Suprapubic skin (tissue), 4 donors: ENCODE measurements around the gene CD48. TPM values are rescaled to one million over a fixed set of nuclear protein-coding genes. Genes with fewer than 3 reads are reported as not detected.

Experiments
- DNase-seq, 2 donors: peaks; one replicate each; pipeline ENCODE4 v3.0.0-alpha.2; 2019; ENCODE audit warnings: low spot score in 2 of 2
- H3K27ac ChIP-seq: fragments of 200-600 bp; sonication (generic); one replicate; pipeline ENCODE4 v1.5.1; 2019
- H3K27me3 ChIP-seq: fragments of 200-600 bp; sonication (generic); one replicate; pipeline ENCODE4 v1.5.1; 2019
- H3K36me3 ChIP-seq: fragments of 200-600 bp; sonication (generic); one replicate; pipeline ENCODE4 v1.5.1; 2019
- H3K4me1 ChIP-seq: fragments of 200-600 bp; sonication (generic); one replicate; pipeline ENCODE4 v1.5.1; 2019
- H3K4me3 ChIP-seq: fragments of 200-600 bp; sonication (generic); one replicate; pipeline ENCODE4 v1.5.1; 2019; ENCODE audit warnings: mild to moderate bottlenecking
- H3K9me3 ChIP-seq: fragments of 200-600 bp; sonication (generic); one replicate; pipeline ENCODE4 v1.5.1; 2019
- EP300 ChIP-seq: sonication (generic); formaldehyde crosslinking; IDR thresholded peaks from one replicate; pipeline ENCODE4 v1.6.1; 2017; ENCODE audit warnings: antibody characterized with exemption
- POLR2A ChIP-seq, 2 donors: fragments of 450-650 bp; IDR thresholded peaks; one replicate each; pipeline ENCODE4 v1.6.1; 2017; ENCODE audit warnings: antibody characterized with exemption in 2 of 2, mild to moderate bottlenecking in 2 of 2, moderate library complexity in 2 of 2
- POLR2AphosphoS5 ChIP-seq, 3 donors: sonication (generic); formaldehyde crosslinking; IDR thresholded peaks; one replicate each; pipeline ENCODE4 v1.6.1; 2017; ENCODE audit warnings: antibody characterized with exemption in 3 of 3
- WGBS: methylation state at CpG from one replicate; pipeline ENCODE4 v1.1.5; 2018; 5-methylcytosine and 5-hydroxymethylcytosine counted together
- total RNA-seq, 4 donors: library from RNA; depleted of rRNA; stranded (reverse); fragments of >200 nt; gene quantifications; one replicate each; pipeline ENCODE4 v1.1.0, GENCODE V29; 2016
- TF ChIP-seq, protein P1 (sequence below), 2 donors: fragments of 200-600 bp in 1 of 2; fragments of 450-650 bp in 1 of 2; sonication (generic) in 1 of 2; IDR thresholded peaks; one replicate each; pipeline ENCODE4 v1.5.1; 2016 to 2019; ENCODE audit warnings: antibody characterized with exemption in 2 of 2, mild to moderate bottlenecking in 1 of 2, moderate library complexity in 1 of 2

The CD48 gene
- total RNA-seq, 4 donors from 2014 or later, result 0.60 to 1.6 (median 1.0) TPM; not detected in 1

DNA sequence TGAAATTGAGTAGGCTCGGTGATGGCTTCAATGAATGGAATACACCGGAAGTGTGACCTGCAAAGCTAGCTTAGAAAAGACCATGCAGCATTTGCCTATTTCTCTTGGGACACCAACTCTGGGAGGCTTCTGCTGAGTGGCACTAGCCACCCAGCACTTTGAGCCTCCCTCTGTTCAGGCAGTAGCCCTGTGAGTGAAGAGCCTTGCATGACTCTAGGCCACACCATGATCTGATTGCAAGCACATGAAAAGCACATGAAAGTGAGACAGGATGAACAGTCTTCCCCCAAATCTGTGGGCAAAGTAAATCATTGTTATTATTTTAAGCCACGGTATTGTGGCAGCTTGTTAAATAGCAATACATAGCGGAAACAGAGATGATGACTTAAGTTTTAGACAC lies 2.8 kb downstream of the CD48 start:
- Histone ChIP-seq H3K36me3 (no peaks in the 10 kb centered on the region), H3K9me3 (no peaks in the 10 kb centered on the region), H3K4me1 (peaks cover 6% of the 10 kb centered on the region), H3K4me3 (no peak overlapping the region), H3K27me3 (peaks cover 4% of the 10 kb centered on the region), H3K27ac (no peak overlapping the region)
- 71% methylated on average over 4 of the region's 4 CpGs for WGBS
- no peak for DNase-seq
- TF ChIP-seq EP300 (no peak), POLR2AphosphoS5 (IDR thresholded peaks at IDR 0.05) (no peak), POLR2A (IDR thresholded peaks at IDR 0.05) (no peak)
- TF ChIP-seq, protein P1, sequence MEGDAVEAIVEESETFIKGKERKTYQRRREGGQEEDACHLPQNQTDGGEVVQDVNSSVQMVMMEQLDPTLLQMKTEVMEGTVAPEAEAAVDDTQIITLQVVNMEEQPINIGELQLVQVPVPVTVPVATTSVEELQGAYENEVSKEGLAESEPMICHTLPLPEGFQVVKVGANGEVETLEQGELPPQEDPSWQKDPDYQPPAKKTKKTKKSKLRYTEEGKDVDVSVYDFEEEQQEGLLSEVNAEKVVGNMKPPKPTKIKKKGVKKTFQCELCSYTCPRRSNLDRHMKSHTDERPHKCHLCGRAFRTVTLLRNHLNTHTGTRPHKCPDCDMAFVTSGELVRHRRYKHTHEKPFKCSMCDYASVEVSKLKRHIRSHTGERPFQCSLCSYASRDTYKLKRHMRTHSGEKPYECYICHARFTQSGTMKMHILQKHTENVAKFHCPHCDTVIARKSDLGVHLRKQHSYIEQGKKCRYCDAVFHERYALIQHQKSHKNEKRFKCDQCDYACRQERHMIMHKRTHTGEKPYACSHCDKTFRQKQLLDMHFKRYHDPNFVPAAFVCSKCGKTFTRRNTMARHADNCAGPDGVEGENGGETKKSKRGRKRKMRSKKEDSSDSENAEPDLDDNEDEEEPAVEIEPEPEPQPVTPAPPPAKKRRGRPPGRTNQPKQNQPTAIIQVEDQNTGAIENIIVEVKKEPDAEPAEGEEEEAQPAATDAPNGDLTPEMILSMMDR (IDR thresholded peaks at IDR 0.05), result no peak

DNA sequence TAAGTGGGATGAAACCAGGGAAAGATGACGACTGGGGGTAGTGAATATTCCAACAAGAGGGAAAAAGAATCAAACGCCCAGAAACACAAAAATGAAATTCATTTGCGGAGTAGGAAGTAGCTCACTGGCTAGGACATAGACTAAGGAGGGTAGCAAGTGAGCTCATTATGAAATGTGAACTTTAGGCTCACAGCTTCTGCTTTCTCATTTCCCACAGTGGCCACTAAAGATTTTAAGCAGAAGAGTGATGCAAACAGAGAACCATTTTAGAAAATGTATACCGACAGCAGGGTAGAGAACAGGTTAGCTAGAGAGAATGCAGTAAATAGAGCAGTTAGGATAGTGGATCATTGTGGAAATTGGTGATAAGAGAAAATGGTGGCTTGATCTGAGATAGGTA lies 3.5 kb downstream of the CD48 start:
- WGBS, result 83% methylated on average over 4 of the region's 4 CpGs
- H3K27me3 ChIP-seq, result peaks cover 4% of the 10 kb centered on the region
- H3K9me3 ChIP-seq, result no peaks in the 10 kb centered on the region
- no peak for DNase-seq
- H3K4me3 ChIP-seq, result no peak overlapping the region
- H3K36me3 ChIP-seq, result no peaks in the 10 kb centered on the region
- peaks cover 6% of the 10 kb centered on the region for H3K4me1 ChIP-seq
- H3K27ac ChIP-seq, result no peak overlapping the region
- TF ChIP-seq, protein P1 (IDR thresholded peaks at IDR 0.05), result no peak
- TF ChIP-seq POLR2AphosphoS5 (IDR thresholded peaks at IDR 0.05) (no peak), EP300 (no peak), POLR2A (IDR thresholded peaks at IDR 0.05) (no peak)

DNA sequence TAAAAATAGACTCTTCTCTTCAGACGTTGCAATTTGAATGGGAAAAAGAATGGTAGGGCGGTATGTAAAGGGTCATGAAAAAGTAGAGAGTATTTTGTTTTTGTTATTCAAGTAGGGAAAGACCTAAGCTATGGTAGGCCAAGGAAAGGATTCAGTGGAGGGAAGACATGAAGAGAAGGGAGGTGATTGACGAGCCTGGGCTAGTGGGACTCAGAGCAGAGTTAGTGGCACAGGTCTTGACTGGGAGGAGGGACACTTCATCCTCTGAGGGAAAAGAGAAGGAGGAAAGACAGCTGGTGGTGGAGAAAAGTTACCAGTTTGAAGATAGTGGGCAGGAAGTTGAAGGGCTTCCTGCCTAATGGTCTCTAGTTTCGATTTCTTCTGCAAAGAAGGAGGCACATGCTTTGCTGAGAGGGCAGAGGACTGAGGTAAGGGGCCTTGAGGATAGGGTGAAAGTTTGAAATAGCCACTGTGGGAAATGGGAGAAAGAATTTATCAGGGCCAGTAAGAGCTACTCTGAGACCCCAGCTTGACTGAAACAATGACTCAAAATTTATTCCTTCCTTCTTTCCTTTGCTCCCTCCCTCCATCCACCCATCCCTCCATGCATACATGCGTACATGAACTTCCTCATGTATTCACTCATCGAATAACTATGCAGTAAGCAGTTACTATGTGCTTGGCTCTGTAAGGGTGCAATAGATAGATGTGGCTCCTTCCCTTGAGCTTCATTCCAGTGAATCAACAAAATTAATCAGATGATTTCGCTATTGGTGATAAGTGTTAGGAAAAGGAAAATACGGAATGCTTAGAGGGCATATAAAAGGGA lies 4.2 kb downstream of the CD48 start:
- H3K36me3 ChIP-seq, result no peaks in the 10 kb centered on the region
- no peaks in the 10 kb centered on the region for H3K9me3 ChIP-seq
- TF ChIP-seq POLR2AphosphoS5 (IDR thresholded peaks at IDR 0.05), result no peak
- TF ChIP-seq EP300, result no peak
- TF ChIP-seq POLR2A (IDR thresholded peaks at IDR 0.05), result no peak
- TF ChIP-seq, protein P1 (IDR thresholded peaks at IDR 0.05), result no peak
- no peak overlapping the region for H3K4me3 ChIP-seq
- H3K27ac ChIP-seq, result no peak overlapping the region
- 79% methylated on average over 8 of the region's 8 CpGs for WGBS
- DNase-seq, result no peak
- peaks cover 4% of the 10 kb centered on the region for H3K27me3 ChIP-seq
- H3K4me1 ChIP-seq, result peaks cover 6% of the 10 kb centered on the region

DNA sequence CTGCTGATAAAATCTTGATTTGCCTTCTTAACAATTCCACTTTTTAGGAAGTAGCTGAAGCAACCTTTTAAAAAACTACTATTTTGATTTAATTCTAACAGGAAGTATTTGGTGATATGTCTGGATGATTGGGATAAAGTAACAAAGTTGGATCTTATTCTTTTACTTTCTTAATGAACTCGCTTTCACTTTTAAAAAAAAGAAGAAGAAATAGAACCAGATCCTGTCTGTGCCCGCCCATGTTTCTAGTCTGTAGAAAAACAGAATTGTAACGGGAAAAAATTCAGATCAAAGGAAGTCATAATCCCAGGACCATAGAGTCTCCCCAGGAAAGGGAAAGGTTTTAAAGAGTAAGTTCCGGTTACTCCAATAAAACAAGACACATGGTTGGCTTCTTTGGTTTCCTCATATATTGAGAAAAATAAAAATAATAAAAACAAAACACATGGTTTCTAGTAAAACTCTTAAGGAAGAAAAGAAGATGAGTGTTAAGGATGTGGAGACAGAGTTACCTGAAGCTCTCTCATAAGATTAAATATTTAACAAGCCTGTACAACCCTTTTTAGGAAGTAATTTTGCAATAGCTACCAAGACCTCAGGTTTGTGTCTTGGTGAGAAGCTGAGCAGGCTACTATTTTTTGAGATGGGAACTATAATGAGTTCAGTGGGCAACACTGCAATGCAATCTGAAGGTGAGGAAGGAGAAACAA lies 4.9 kb downstream of the CD48 start:
- 36% methylated on average over 4 of the region's 4 CpGs for WGBS

More for the DNA sequence above, 4.9 kb downstream of the CD48 start:
- DNase-seq, result no peak
- H3K27ac ChIP-seq, result no peak overlapping the region
- no peak overlapping the region for H3K4me3 ChIP-seq
- H3K27me3 ChIP-seq, result peaks cover 4% of the 10 kb centered on the region
- peaks cover 6% of the 10 kb centered on the region for H3K4me1 ChIP-seq
- TF ChIP-seq, protein P1 (IDR thresholded peaks at IDR 0.05), result no peak
- TF ChIP-seq POLR2AphosphoS5 (IDR thresholded peaks at IDR 0.05), result no peak
- TF ChIP-seq POLR2A (IDR thresholded peaks at IDR 0.05), result no peak
- no peak for TF ChIP-seq EP300
- no peaks in the 10 kb centered on the region for H3K36me3 ChIP-seq
- H3K9me3 ChIP-seq, result no peaks in the 10 kb centered on the region
